H1 (cell line): ENCODE data around the gene RPS19. TPM values are rescaled to one million over a fixed set of nuclear protein-coding genes. Genes with fewer than 3 reads are reported as not detected.

Experiments used
- CTCF ChIA-PET: fragments of 300-600 bp; sonication (Branson Sonifier 250); formaldehyde crosslinking; loops from one replicate; lab custom pipeline; 2021; ENCODE audit not compliant: partially characterized antibody; lab: Charles Lee
- POLR2A ChIA-PET: fragments of 300-600 bp; sonication (Branson Sonifier 250); formaldehyde crosslinking; loops from one replicate; lab custom pipeline; 2021; ENCODE audit warnings: inconsistent platforms; ENCODE audit not compliant: partially characterized antibody; lab: Charles Lee
- DNase-seq, 2 experiments: peaks; one replicate each; pipeline versions ENCODE4 v3.0.0 to v3.0.0-alpha.2; 2010 to 2022; ENCODE audit warnings: low spot score in 2 of 2, low read depth in 1 of 2, mixed read lengths in 1 of 2
- FAIRE-seq: peaks from 2 replicates; lab custom pipeline; 2011; peaks lifted over from hg19 to GRCh38; lab: Jason Lieb, UNC
- H2AFZ ChIP-seq: 2 replicates; pipeline ENCODE4 v1.8.1; 2012; ENCODE audit warnings: low read length, inconsistent platforms
- H2AK5ac ChIP-seq: 2 replicates; pipeline ENCODE4 v1.6.1; 2013; ENCODE audit warnings: low read depth, low read length
- H2BK120ac ChIP-seq: replicated peaks from 2 replicates; pipeline ENCODE3; 2013; ENCODE audit warnings: low read depth, low read length, inconsistent platforms
- H2BK12ac ChIP-seq: 2 replicates; pipeline ENCODE4 v1.6.1; 2013; ENCODE audit warnings: low read depth, low read length
- H2BK15ac ChIP-seq: 2 replicates; pipeline ENCODE4 v1.6.1; 2013; ENCODE audit warnings: low read length
- H2BK20ac ChIP-seq: 2 replicates; pipeline ENCODE4 v1.6.1; 2013; ENCODE audit warnings: low read length
- H2BK5ac ChIP-seq: 2 replicates; pipeline ENCODE4 v1.6.1; 2013; ENCODE audit warnings: low read depth, low read length
- H3K14ac ChIP-seq: 2 replicates; pipeline ENCODE4 v1.6.1; 2013; ENCODE audit warnings: inconsistent platforms; ENCODE audit not compliant: insufficient read length
- H3K18ac ChIP-seq: 2 replicates; pipeline ENCODE4 v1.6.1; 2013; ENCODE audit warnings: low read length; ENCODE audit errors: extremely low read depth
- H3K23ac ChIP-seq: 2 replicates; pipeline ENCODE4 v1.6.1; 2013; ENCODE audit warnings: inconsistent platforms; ENCODE audit not compliant: insufficient read length
- H3K23me2 ChIP-seq: 2 replicates; pipeline ENCODE4 v1.6.1; 2013; ENCODE audit warnings: low read depth, low read length
- H3K27ac ChIP-seq: 2 replicates; pipeline ENCODE4 v1.6.1; 2011; ENCODE audit warnings: low read depth, low read length, inconsistent platforms
- H3K27me3 ChIP-seq, 4 experiments: replicated peaks in 1 of 4; 1 replicate in 1 of 4; 2 replicates in 3 of 4; pipeline versions ENCODE4 v1.6.1 to v1.8.1; 2011 to 2013; ENCODE audit warnings: low read length in 3 of 4, mild to moderate bottlenecking in 3 of 4, inconsistent platforms in 2 of 4, mixed read lengths in 2 of 4, moderate library complexity in 1 of 4; ENCODE audit not compliant: control insufficient read depth in 3 of 4, insufficient read depth in 3 of 4; ENCODE audit errors: extremely low read depth in 1 of 4
- H3K36me3 ChIP-seq, 4 experiments: 2 replicates each; pipeline versions ENCODE4 v1.6.1 to v1.8.1; 2011 to 2013; ENCODE audit warnings: mild to moderate bottlenecking in 4 of 4, low read length in 3 of 4, moderate library complexity in 2 of 4, control low read depth in 1 of 4, inconsistent platforms in 1 of 4; ENCODE audit not compliant: insufficient read depth in 4 of 4, control insufficient read depth in 2 of 4
- H3K4ac ChIP-seq: replicated peaks from 2 replicates; pipeline ENCODE3; 2013; ENCODE audit warnings: low read length, low read depth, mixed read lengths, inconsistent platforms; ENCODE audit not compliant: insufficient read length
- H3K4me1 ChIP-seq, 4 experiments: replicated peaks in 1 of 4; 1 replicate in 1 of 4; 2 replicates in 3 of 4; pipeline versions ENCODE4 v1.6.1 to v1.8.1; 2011 to 2013; ENCODE audit warnings: low read length in 3 of 4, inconsistent platforms in 2 of 4, mixed read lengths in 1 of 4; ENCODE audit not compliant: insufficient read depth in 4 of 4, control insufficient read depth in 3 of 4
- H3K4me2 ChIP-seq, 2 experiments: 2 replicates each; pipeline versions ENCODE4 v1.6.1 to v1.8.1; 2011 to 2013; ENCODE audit warnings: low read depth in 2 of 2, low read length in 2 of 2, control low read depth in 1 of 2, inconsistent platforms in 1 of 2, mild to moderate bottlenecking in 1 of 2; ENCODE audit not compliant: insufficient read depth in 1 of 2
- H3K4me3 ChIP-seq, 4 experiments: fragments of 200-600, 300-600 bp in 1 of 4; sonication (generic), shearing (Covaris generic), sonication (Bioruptor Twin) in 1 of 4; 2 replicates each; pipeline versions ENCODE4 v1.5.1 to v1.8.1; 2011 to 2016; ENCODE audit warnings: low read length in 4 of 4, low read depth in 3 of 4, control low read depth in 2 of 4, inconsistent platforms in 2 of 4, mild to moderate bottlenecking in 2 of 4, mixed read lengths in 1 of 4, moderate library complexity in 1 of 4; ENCODE audit not compliant: insufficient read depth in 2 of 4; ENCODE audit errors: extremely low read depth in 1 of 4
- H3K56ac ChIP-seq: replicated peaks from 2 replicates; pipeline ENCODE3; 2013; ENCODE audit warnings: low read depth, mild to moderate bottlenecking, mixed read lengths, low read length, inconsistent platforms; ENCODE audit not compliant: insufficient read length
- H3K79me1 ChIP-seq: 2 replicates; pipeline ENCODE4 v1.6.1; 2013; ENCODE audit warnings: low read depth, low read length, control low read depth
- H3K79me2 ChIP-seq, 2 experiments: 2 replicates each; pipeline versions ENCODE4 v1.6.1 to v1.8.1; 2012 to 2013; ENCODE audit warnings: low read length in 2 of 2, mild to moderate bottlenecking in 2 of 2, inconsistent platforms in 1 of 2; ENCODE audit not compliant: insufficient read depth in 2 of 2, control insufficient read depth in 1 of 2
- H3K9ac ChIP-seq, 4 experiments: replicated peaks in 1 of 4; 1 replicate in 1 of 4; 2 replicates in 3 of 4; pipeline versions ENCODE4 v1.6.1 to v1.8.1; 2011 to 2013; ENCODE audit warnings: low read depth in 3 of 4, low read length in 3 of 4, control low read depth in 2 of 4, mild to moderate bottlenecking in 2 of 4, moderate library complexity in 2 of 4, inconsistent platforms in 1 of 4; ENCODE audit errors: extremely low read depth in 1 of 4
- H3K9me3 ChIP-seq, 2 experiments: 2 replicates each; pipeline versions ENCODE4 v1.6.1 to v1.8.1; 2012 to 2013; ENCODE audit warnings: mild to moderate bottlenecking in 2 of 2, moderate library complexity in 2 of 2, control low read depth in 1 of 2, inconsistent platforms in 1 of 2, low read depth in 1 of 2, low read length in 1 of 2, mixed read lengths in 1 of 2; ENCODE audit not compliant: insufficient read depth in 2 of 2
- H4K20me1 ChIP-seq, 2 experiments: replicated peaks in 1 of 2; 2 replicates each; pipeline versions ENCODE3 to v1.8.1; 2011 to 2013; ENCODE audit warnings: inconsistent platforms in 2 of 2, low read length in 2 of 2, mild to moderate bottlenecking in 1 of 2; ENCODE audit not compliant: insufficient read depth in 2 of 2, control insufficient read depth in 1 of 2
- H4K5ac ChIP-seq: 2 replicates; pipeline ENCODE4 v1.6.1; 2013; ENCODE audit warnings: low read length, low read depth, mixed read lengths, inconsistent platforms; ENCODE audit not compliant: insufficient read length
- H4K8ac ChIP-seq: 2 replicates; pipeline ENCODE4 v1.8.0; 2013; ENCODE audit warnings: mild to moderate bottlenecking, moderate library complexity, low read length, inconsistent platforms; ENCODE audit not compliant: insufficient read depth; ENCODE audit errors: extremely low read depth
- H4K91ac ChIP-seq: replicated peaks from 2 replicates; pipeline ENCODE3; 2013; ENCODE audit warnings: low read length, mixed read lengths, inconsistent platforms; ENCODE audit not compliant: insufficient read length
- CHD1 ChIP-seq: IDR thresholded peaks from 2 replicates; pipeline ENCODE4 v1.6.1; 2012; ENCODE audit warnings: low read depth, low read length, improper control_type of control experiment
- GTF2F1 ChIP-seq: IDR thresholded peaks from 2 replicates; pipeline ENCODE4 v1.6.1; 2012; ENCODE audit warnings: low read depth, low read length, improper control_type of control experiment, borderline replicate concordance
- MAFK ChIP-seq: IDR thresholded peaks from 2 replicates; pipeline ENCODE4 v1.6.1; 2012; ENCODE audit warnings: low read depth, mild to moderate bottlenecking, improper control_type of control experiment, low read length
- POU5F1 ChIP-seq: IDR thresholded peaks from 2 replicates; pipeline ENCODE4 v1.6.1; 2011; ENCODE audit warnings: low read depth, mild to moderate bottlenecking, low read length, moderate library complexity
- TBP ChIP-seq: IDR thresholded peaks from 2 replicates; pipeline ENCODE4 v1.6.1; 2011; ENCODE audit warnings: low read depth, low read length, improper control_type of control experiment
- TCF12 ChIP-seq: IDR thresholded peaks from 2 replicates; pipeline ENCODE4 v1.6.1; 2011; ENCODE audit warnings: low read depth, mild to moderate bottlenecking, low read length
- WGBS, 2 experiments: shearing (Covaris generic) in 1 of 2; methylation state at CpG; one replicate each; pipeline versions ENCODE4 v1.1.6 to v1.1.7; 2013 to 2015; ENCODE audit warnings: low lambda C conversion rate in 2 of 2, mixed read lengths in 2 of 2, inconsistent platforms in 1 of 2, low coverage in 1 of 2, missing lambda C conversion rate in 1 of 2; ENCODE audit not compliant: insufficient replicate concordance in 2 of 2, insufficient coverage in 1 of 2, insufficient read length in 1 of 2; ENCODE audit errors: extremely low coverage in 1 of 2, missing lambda C conversion rate in 1 of 2; 5-methylcytosine and 5-hydroxymethylcytosine counted together
- polyA plus RNA-seq, 7 experiments: library from polyadenylated mRNA; depleted of rRNA in 3 of 7; stranded (reverse) in 5 of 7; unstranded in 2 of 7; fragments of >200 nt in 5 of 7; fragments of 200-250 nt in 2 of 7; gene quantifications; 1 replicate in 5 of 7; 2 replicates in 1 of 7; 4 replicates in 1 of 7; pipeline versions ENCODE4 v1.2.1 to v1.2.3, GENCODE V29; 2011 to 2013; ENCODE audit warnings: missing spikeins in 2 of 7, mixed read lengths in 2 of 7
- total RNA-seq: library from RNA; stranded (reverse); fragmentation: NEBNext Ultra II Directional; extraction: Animal tissue kit (Norgen Biotek cat#: 25700); gene quantifications from 2 replicates; pipeline ENCODE4 v1.2.1, GENCODE V29; 2021

RPS19 gene
- total and polyA plus RNA-seq, 2 of the 8 experiments (the other 6 are each of a cell fraction or from before 2014, with no cell fraction given) = 2,817 to 5,751 TPM

- Histone ChIP-seq H2BK20ac (no peak overlapping the region), H3K9ac (no peak overlapping the region; a peak in 2 of 7 replicates), H3K23ac (no peak overlapping the region), H4K91ac (no peak overlapping the region), H2AFZ (no peak overlapping the region), H3K4me2 (no peak overlapping the region), H3K27ac (no peak overlapping the region), H3K18ac (no peak overlapping the region), H3K36me3 (no peaks in the 10 kb centered on the region), H4K8ac (no peak overlapping the region), H3K4me1 (no peaks in the 10 kb centered on the region; a peak in 1 of 7 replicates), H3K56ac (no peak overlapping the region), H3K4me3 (no peak overlapping the region), H3K23me2 (no peaks in the 10 kb centered on the region), H2AK5ac (no peak overlapping the region), H4K20me1 (no peaks in the 10 kb centered on the region), H2BK120ac (no peak overlapping the region), H4K5ac (no peak overlapping the region), H3K27me3 (no peaks in the 10 kb centered on the region; a peak in 1 of 7 replicates), H2BK5ac (no peak overlapping the region), H3K4ac (no peak overlapping the region), H2BK12ac (no peak overlapping the region), H3K79me2 (no peaks in the 10 kb centered on the region), H2BK15ac (no peak overlapping the region), H3K14ac (no peak overlapping the region), H3K79me1 (no peaks in the 10 kb centered on the region), H3K9me3 (peaks cover 4 to 24% of the 10 kb centered on the region in 2 experiments; a peak in 3 of 4 replicates)
- FAIRE-seq = no peak
- 41% methylated on average over 2 of the region's 2 CpGs; no CpG with 5 or more reads in 1 of the 2 experiments for WGBS, 2 experiments
- no peak for DNase-seq
- TF ChIP-seq POU5F1 (no peak), MAFK (no peak), CHD1 (no peak), GTF2F1 (no peak), TBP (no peak), TCF12 (no peak)
- CTCF ChIA-PET = interaction anchor here (1.5 to 5.0 kb wide), 2 partner anchors 13 to 118 kb away, joined by 3 to 31 read pairs; no protein-coding TSS in a partner anchor
- POLR2A ChIA-PET = interaction anchor here (0.6 to 1.0 kb wide), 2 partner anchors 22 to 419 kb away, joined by 4 read pairs; no protein-coding TSS in a partner anchor
Observed at GRCh38 chr19:41839211-41839610, 20.8 kb upstream of the RPS19 start.
